Measurements from ENCODE around the gene CEP85.

Gene CEP85, protein sequence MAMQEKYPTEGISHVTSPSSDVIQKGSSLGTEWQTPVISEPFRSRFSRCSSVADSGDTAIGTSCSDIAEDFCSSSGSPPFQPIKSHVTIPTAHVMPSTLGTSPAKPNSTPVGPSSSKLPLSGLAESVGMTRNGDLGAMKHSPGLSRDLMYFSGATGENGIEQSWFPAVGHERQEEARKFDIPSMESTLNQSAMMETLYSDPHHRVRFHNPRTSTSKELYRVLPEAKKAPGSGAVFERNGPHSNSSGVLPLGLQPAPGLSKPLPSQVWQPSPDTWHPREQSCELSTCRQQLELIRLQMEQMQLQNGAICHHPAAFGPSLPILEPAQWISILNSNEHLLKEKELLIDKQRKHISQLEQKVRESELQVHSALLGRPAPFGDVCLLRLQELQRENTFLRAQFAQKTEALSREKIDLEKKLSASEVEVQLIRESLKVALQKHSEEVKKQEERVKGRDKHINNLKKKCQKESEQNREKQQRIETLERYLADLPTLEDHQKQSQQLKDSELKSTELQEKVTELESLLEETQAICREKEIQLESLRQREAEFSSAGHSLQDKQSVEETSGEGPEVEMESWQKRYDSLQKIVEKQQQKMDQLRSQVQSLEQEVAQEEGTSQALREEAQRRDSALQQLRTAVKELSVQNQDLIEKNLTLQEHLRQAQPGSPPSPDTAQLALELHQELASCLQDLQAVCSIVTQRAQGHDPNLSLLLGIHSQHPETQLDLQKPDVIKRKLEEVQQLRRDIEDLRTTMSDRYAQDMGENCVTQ
- total RNA-seq: 2.6 to 49.3 (median 30.1) reads per million in 17 experiments

DNA sequence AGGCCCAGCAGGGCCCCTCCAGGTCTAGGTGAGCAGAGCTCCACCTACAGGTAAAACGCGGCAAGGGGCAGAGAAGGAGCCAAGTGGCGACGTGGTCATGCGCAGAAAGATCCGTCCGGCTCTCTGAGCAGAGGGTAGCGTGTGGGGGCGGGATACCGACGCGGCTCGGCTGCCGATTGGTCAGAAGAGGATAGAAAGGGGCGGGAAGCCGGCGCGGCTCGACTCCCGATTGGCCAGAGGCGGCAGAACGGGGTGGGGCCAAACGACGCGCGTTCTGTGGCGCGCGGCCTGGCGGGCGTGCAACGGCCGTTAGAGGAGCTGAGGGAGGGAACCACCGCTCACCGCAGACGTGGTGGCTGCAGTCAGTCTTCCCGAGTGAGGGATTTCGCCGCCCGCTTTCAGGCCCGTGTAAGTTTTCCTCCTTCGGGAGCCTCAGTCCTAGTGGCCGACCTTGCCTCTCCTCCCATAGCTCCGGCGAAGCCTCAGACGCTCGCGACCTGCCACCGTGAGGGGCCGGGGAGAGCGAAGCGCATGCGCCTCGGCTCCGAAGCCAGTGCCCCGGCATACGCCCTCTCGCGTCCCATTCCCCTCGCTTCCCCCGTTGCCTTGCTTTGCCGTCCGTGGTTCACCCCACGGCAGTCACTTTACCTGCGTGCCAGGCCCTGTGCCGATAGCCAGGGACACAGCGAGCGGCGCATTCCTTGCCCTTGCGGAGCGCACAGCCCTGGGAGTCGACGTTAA is at the start of gene CEP85:
Gene CEP85 (plus strand): TSS at position 298 of the 741 bp plus-strand sequence. CDS start 5,584 bp downstream, outside the sequence.
- DNase-seq: peak; percentile 99

DNA sequence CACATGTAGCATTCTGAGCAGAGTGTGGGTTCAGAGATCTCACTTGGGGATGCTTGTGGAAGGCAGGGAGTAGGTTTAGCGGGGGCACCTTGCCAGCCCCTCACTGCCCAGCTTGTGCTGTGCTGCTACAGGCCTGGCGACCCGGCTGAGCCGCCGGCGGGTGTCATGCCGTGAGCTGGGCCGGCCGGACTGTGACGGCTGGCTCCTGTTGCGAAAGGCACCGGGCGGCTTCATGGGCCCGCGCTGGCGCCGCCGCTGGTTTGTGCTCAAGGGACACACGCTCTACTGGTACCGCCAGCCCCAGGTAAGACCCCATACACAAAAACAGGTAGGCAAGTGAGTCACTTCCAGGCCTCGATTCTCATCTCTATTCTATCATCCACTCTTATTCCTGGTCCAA is 49.1 kb upstream of the CEP85 start:
- no peak for DNase-seq

DNA sequence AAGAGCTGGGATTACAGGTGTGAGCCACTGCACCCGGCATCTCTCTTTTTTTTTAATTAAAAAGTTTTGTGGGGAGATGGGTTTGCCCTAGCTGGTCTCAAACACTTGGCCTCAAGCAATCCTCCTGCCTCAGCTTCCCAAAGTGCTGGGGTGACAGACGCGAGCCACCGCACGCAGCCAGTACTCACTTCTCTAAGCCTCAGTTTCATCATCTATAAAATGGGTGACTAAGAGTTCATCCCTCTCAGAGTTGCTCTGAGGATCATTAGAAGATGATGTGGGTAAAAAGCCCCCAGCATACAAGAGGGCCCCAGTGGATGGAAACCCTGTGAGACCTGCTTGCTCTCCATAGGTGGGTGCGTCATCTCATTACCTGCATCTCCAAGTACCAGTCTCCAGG is 46.1 kb upstream of the CEP85 start:
- no peak for DNase-seq

GRCh38 chr1:26188477-26188876 is 45.5 kb upstream of the CEP85 start:
- DNase-seq: no peak

- DNase-seq: no peak
Observed at GRCh38 chr1:26189331-26189730, 44.7 kb upstream of the CEP85 start.

- DNase-seq: no peak
Observed at GRCh38 chr1:26189751-26190275, 44.2 kb upstream of the CEP85 start.

- peak in 3 of 4 experiments; percentile 10 to 29 (median 20) for DNase-seq
Observed at GRCh38 chr1:26190373-26190987, 43.5 kb upstream of the CEP85 start, which contains the start of gene CATSPER4. TSS of gene CATSPER4 (plus strand) at chr1:26190602. CDS start at chr1:26190628, 26 bp downstream.

GRCh38 chr1:26191739-26192138 is 42.3 kb upstream of the CEP85 start:
- DNase-seq: no peak

GRCh38 chr1:26195805-26196204 is 38.2 kb upstream of the CEP85 start:
- no peak for DNase-seq

GRCh38 chr1:26197301-26197700 is 36.7 kb upstream of the CEP85 start:
- DNase-seq: no peak

DNA sequence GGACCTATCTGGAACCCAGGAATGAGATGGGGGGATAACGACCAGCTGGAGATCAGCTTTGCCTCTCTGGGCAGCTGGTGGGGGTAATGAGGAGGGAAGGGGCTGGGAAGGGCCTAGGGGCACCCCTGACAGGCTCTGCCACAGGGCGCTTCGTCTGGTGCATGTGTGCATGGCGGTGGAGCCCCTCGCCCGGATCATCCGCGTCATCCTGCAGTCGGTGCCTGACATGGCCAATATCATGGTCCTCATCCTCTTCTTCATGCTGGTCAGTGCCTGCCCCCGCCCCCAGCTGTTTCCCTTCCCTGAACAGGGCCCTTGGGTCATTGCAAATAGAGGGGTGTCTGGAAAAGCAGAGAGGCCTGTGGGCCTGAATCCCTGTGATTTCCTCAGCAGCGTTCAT is 36.2 kb upstream of the CEP85 start:
- no peak for DNase-seq

- DNase-seq: no peak
Observed at GRCh38 chr1:26200413-26200812, 33.6 kb upstream of the CEP85 start.

- DNase-seq: peak in 3 of 4 experiments; percentile 8 to 23 (median 16)
Observed at GRCh38 chr1:26203642-26204318, 30.2 kb upstream of the CEP85 start.

DNA sequence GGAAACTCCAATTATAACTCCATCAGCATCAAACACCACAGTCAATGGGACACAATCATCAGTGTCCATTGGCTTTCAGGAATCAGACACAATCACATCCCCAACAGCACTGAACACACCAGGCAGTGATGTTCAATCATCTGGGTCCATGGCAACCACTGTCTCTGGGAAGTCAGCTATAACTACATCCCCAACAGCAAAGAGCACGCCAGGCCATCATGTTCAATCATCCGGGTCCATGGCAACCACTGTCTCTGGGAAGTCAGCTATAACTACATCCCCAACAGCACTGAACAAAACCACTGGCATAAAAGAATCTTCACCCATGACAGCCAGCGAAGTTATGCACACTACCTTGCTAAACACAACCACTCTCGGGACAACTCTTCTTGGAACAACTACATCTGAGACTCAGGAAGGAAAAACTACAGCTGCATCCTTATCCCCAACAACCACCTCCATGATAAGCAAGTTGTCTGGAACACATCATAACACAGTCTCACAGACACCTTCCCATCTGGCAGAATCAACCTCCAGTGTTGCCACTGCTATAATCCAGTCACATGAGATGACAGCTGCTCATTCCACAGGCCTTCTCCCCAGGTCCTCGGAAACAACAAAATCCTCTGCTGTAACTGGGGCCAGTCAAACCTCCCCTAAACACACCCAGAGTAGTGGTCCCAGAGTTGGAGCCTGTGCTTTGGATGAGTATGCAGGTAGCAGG is 23.7 kb upstream of the CEP85 start:
- DNase-seq: no peak

- DNase-seq: no peak
Observed at GRCh38 chr1:26212726-26213125, 21.3 kb upstream of the CEP85 start.

GRCh38 chr1:26213335-26213905 is 20.6 kb upstream of the CEP85 start:
- no peak for DNase-seq

- no peak for DNase-seq
Observed at GRCh38 chr1:26215246-26215645, 18.8 kb upstream of the CEP85 start.

GRCh38 chr1:26218906-26219494 is 15.0 kb upstream of the CEP85 start:
- no peak for DNase-seq

DNA sequence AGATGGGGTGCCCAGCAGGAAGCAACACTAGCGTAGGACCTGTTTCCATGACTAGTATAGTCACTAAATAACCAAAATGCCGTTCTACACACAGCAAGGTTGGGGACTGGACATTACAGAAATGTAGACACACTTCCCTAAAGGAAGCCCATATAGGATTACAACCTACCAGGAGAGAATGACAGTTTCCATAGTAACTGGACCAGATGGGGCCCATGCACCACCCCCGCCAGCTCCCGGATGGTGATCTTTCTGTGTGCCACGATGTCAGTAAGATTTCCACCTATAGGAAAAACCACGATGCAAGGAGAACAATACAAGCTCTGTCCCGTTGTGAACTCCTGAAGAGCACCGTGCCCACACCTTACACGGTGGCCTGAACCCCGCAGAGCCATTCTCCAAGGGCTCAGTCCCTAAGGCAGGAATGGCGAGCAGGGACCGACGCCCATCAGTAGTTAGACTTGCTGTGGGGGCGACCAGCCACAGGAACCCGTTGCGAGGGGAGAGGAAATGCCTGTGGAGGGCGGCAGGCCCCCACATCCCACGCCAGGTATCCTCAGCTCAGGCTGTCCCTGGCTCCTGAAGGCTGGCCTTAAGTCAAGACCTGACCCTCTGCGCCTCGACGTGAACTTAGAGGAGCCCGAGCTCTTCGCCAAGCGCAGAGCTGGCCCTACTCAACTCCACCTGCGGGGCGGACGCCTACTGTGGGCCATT is 13.6 kb upstream of the CEP85 start:
- no peak for DNase-seq
